GM23338 (cell line): ENCODE results near the gene USP20. TPM values are rescaled to one million over a fixed set of nuclear protein-coding genes. Genes with fewer than 3 reads are reported as not detected.

ENCODE experiments used
- ATAC-seq: fragments of 200-7000 bp; cut with Tn5 transposase; 3 replicates; pipeline ENCODE4 v1.9.1; 2020
- DNase-seq: peaks from one replicate; pipeline ENCODE4 v3.0.0-alpha.2; 2015; ENCODE audit warnings: low spot score
- H2AFZ ChIP-seq: fragments of 200-600 bp; sonication (generic); 2 replicates; pipeline ENCODE4 v1.8.0; 2016; ENCODE audit warnings: antibody characterized with exemption, mild to moderate bottlenecking, moderate library complexity
- H3F3A ChIP-seq: fragments of 200-600 bp; sonication (generic); replicated peaks from 2 replicates; pipeline ENCODE4 v1.8.0; 2017; ENCODE audit warnings: antibody characterized with exemption, mixed run types, low read depth
- H3K27ac ChIP-seq: fragments of 200-600 bp; sonication (generic); 2 replicates; pipeline ENCODE4 v1.6.1; 2016; ENCODE audit warnings: low read depth
- H3K27me3 ChIP-seq: fragments of 200-600 bp; sonication (generic); 2 replicates; pipeline ENCODE4 v1.8.0; 2016; ENCODE audit warnings: mild to moderate bottlenecking, mixed run types, moderate library complexity; ENCODE audit not compliant: insufficient read depth
- H3K36me3 ChIP-seq: fragments of 200-600 bp; sonication (generic); 2 replicates; pipeline ENCODE4 v1.8.0; 2016; ENCODE audit warnings: mild to moderate bottlenecking; ENCODE audit not compliant: insufficient read depth
- H3K4me1 ChIP-seq: fragments of 200-600 bp; sonication (generic); 2 replicates; pipeline ENCODE4 v1.8.0; 2016; ENCODE audit warnings: mild to moderate bottlenecking, moderate library complexity; ENCODE audit not compliant: insufficient read depth
- H3K4me2 ChIP-seq: fragments of 200-600 bp; sonication (generic); 2 replicates; pipeline ENCODE4 v1.7.1; 2017; ENCODE audit warnings: mixed run types
- H3K4me3 ChIP-seq: fragments of 200-600 bp; sonication (generic); 2 replicates; pipeline ENCODE4 v1.6.1; 2016; ENCODE audit warnings: mixed run types
- H3K79me2 ChIP-seq: fragments of 200-600 bp; sonication (generic); replicated peaks from 2 replicates; pipeline ENCODE4 v1.8.0; 2017; ENCODE audit warnings: mild to moderate bottlenecking; ENCODE audit not compliant: insufficient read depth
- H3K9me2 ChIP-seq: fragments of 200-600 bp; sonication (generic); 2 replicates; pipeline ENCODE4 v1.8.0; 2017; ENCODE audit not compliant: insufficient read depth
- H4K20me1 ChIP-seq: fragments of 200-600 bp; sonication (generic); replicated peaks from 2 replicates; pipeline ENCODE4 v1.8.0; 2017; ENCODE audit warnings: mild to moderate bottlenecking; ENCODE audit not compliant: insufficient read depth
- H3K27ac Mint-ChIP-seq: 2 replicates; pipeline ENCODE4 v1.8.0; 2020; ENCODE audit warnings: inconsistent platforms, mild to moderate bottlenecking, moderate library complexity, mixed read lengths
- H3K27me3 Mint-ChIP-seq: 3 replicates; pipeline ENCODE4 v1.8.0; 2022; ENCODE audit warnings: low read depth, mild to moderate bottlenecking, moderate library complexity, mixed read lengths, inconsistent platforms; ENCODE audit not compliant: insufficient read depth, poor library complexity
- H3K36me3 Mint-ChIP-seq: 3 replicates; pipeline ENCODE4 v1.8.0; 2021; ENCODE audit warnings: low read depth, mild to moderate bottlenecking, inconsistent platforms, moderate library complexity, mixed read lengths
- H3K4me1 Mint-ChIP-seq: 3 replicates; pipeline ENCODE4 v1.8.0; 2020; ENCODE audit warnings: mild to moderate bottlenecking, inconsistent platforms, mixed read lengths
- H3K4me3 Mint-ChIP-seq: 3 replicates; pipeline ENCODE4 v1.8.0; 2021; ENCODE audit warnings: moderate library complexity, mild to moderate bottlenecking, inconsistent platforms, mixed read lengths
- H3K9me3 Mint-ChIP-seq: 3 replicates; pipeline ENCODE4 v1.8.0; 2020; ENCODE audit warnings: moderate library complexity, mild to moderate bottlenecking, inconsistent platforms, mixed read lengths
- CREB1 ChIP-seq: fragments of 250-450 bp; sonication (Bioruptor Pico); IDR thresholded peaks from 2 replicates; pipeline ENCODE4 v1.5.0; 2020; ENCODE audit warnings: low read depth, mild to moderate bottlenecking, moderate library complexity
- EZH2 ChIP-seq: fragments of 200-600 bp; sonication (generic); IDR thresholded peaks from one replicate; pipeline ENCODE4 v1.8.0; 2017; ENCODE audit warnings: antibody characterized with exemption, mild to moderate bottlenecking, low read depth; ENCODE audit not compliant: unreplicated experiment
- EZH2phosphoT487 ChIP-seq: fragments of 200-600 bp; sonication (generic); IDR thresholded peaks from one replicate; pipeline ENCODE4 v1.8.1; 2018; ENCODE audit warnings: antibody characterized with exemption; ENCODE audit not compliant: unreplicated experiment
- NANOG ChIP-seq: IDR thresholded peaks from 2 replicates; pipeline ENCODE4 v1.6.1; 2016; ENCODE audit warnings: antibody characterized with exemption, borderline replicate concordance
- POLR2AphosphoS5 ChIP-seq: IDR thresholded peaks from 2 replicates; pipeline ENCODE4 v1.6.1; 2016; ENCODE audit warnings: antibody characterized with exemption, low read depth
- REST ChIP-seq: IDR thresholded peaks from one replicate; pipeline ENCODE4 v1.6.1; 2018; ENCODE audit warnings: antibody characterized with exemption; ENCODE audit not compliant: unreplicated experiment
- ZNF331 ChIP-seq: fragments of 250-450 bp; sonication (Bioruptor Pico); IDR thresholded peaks from 2 replicates; pipeline ENCODE4 v1.5.0; 2020; ENCODE audit warnings: low read depth, mild to moderate bottlenecking, moderate library complexity
- polyA plus RNA-seq: library from polyadenylated mRNA; unstranded; fragments of >200 nt; fragmentation: Nextera tagmentation; extraction: Ambion mirVana; gene quantifications from 2 replicates; pipeline ENCODE4 v1.2.1, GENCODE V29; 2016
- total RNA-seq: library from RNA; depleted of rRNA; stranded (reverse); fragments of >200 nt; shearing (Covaris generic); gene quantifications from 2 replicates; pipeline ENCODE4 v1.2.3, GENCODE V29; 2014
- TF ChIP-seq, protein P1 (sequence below): IDR thresholded peaks from 2 replicates; pipeline ENCODE4 v1.6.1; 2016; ENCODE audit warnings: antibody characterized with exemption
- TF ChIP-seq, protein P2 (sequence below), 2 experiments: fragments of 200-600 bp in 1 of 2; sonication (generic) in 1 of 2; conservative IDR thresholded peaks; 2 replicates each; pipeline versions ENCODE4 v1.5.1 to v1.6.1; 2016 to 2017; ENCODE audit warnings: antibody characterized with exemption in 2 of 2, low read depth in 2 of 2, mild to moderate bottlenecking in 2 of 2, moderate library complexity in 1 of 2

The USP20 gene
- total and polyA plus RNA-seq, 2 experiments from 2014 or later: 10.4 to 13.0 TPM

DNA sequence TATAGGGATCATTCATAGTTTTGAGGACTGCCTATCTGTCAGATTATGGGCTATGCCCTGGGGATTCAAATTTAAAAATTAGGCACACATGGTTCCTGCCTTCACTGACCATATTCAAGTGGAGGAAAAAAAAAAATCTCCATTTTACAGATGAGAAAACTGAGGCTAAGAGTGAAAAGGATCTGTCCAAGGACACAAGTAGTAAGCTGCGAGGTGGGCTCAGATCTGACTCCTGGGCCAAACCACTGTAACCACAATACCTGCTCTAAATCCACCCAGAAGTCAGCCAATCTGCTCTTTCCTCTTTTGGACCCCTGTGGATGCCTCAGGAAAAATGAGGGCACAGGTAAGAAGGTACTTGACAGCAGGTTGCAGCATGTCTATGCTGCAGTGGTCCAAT is 8.5 kb upstream of the USP20 start:
- Mint-ChIP-seq H3K4me3 (no peak overlapping the region), H3K27ac (no peak overlapping the region), H3K27me3 (peaks cover 15% of the 10 kb centered on the region), H3K9me3 (peaks cover 2% of the 10 kb centered on the region; the same call in 1 of the 3 replicates), H3K4me1 (peaks cover 7% of the 10 kb centered on the region), H3K36me3 (peaks cover 54% of the 10 kb centered on the region)
- DNase-seq (no peak), ATAC-seq (no peak)
- H3K79me2 ChIP-seq: peaks cover 13% of the 10 kb centered on the region
- H4K20me1 ChIP-seq: no peaks in the 10 kb centered on the region
- H3K36me3 ChIP-seq: peaks cover 18% of the 10 kb centered on the region
- no peak overlapping the region for H3K4me3 ChIP-seq
- H3K4me1 ChIP-seq: no peaks in the 10 kb centered on the region
- no peaks in the 10 kb centered on the region for H3K9me2 ChIP-seq
- TF ChIP-seq ZNF331 (CRISPR knock-in tag) (no peak), POLR2AphosphoS5 (no peak)
- H3K27ac ChIP-seq: no peak overlapping the region
- H2AFZ ChIP-seq: no peak overlapping the region
- no peak overlapping the region for H3K4me2 ChIP-seq
- no peaks in the 10 kb centered on the region for H3F3A ChIP-seq
- H3K27me3 ChIP-seq: no peaks in the 10 kb centered on the region

GRCh38 chr9:129828051-129828450 is 7.2 kb upstream of the USP20 start:
- Histone ChIP-seq H3K36me3 (peaks cover 26% of the 10 kb centered on the region), H3K79me2 (peaks cover under 1% of the 10 kb centered on the region; the same call in 1 of the 2 replicates), H3K4me1 (no peaks in the 10 kb centered on the region), H3K9me2 (no peaks in the 10 kb centered on the region), H3K27ac (no peak overlapping the region), H3K27me3 (no peaks in the 10 kb centered on the region), H3F3A (no peaks in the 10 kb centered on the region), H4K20me1 (no peaks in the 10 kb centered on the region), H3K4me2 (no peak overlapping the region), H3K4me3 (no peak overlapping the region), H2AFZ (no peak overlapping the region)
- Mint-ChIP-seq H3K9me3 (no peaks in the 10 kb centered on the region), H3K27ac (no peak overlapping the region), H3K36me3 (peaks cover 45% of the 10 kb centered on the region), H3K4me1 (peaks cover under 1% of the 10 kb centered on the region; the same call in 1 of the 3 replicates), H3K27me3 (peaks cover 10% of the 10 kb centered on the region), H3K4me3 (no peak overlapping the region)
- DNase-seq (no peak), ATAC-seq (no peak)
- TF ChIP-seq, protein P1, sequence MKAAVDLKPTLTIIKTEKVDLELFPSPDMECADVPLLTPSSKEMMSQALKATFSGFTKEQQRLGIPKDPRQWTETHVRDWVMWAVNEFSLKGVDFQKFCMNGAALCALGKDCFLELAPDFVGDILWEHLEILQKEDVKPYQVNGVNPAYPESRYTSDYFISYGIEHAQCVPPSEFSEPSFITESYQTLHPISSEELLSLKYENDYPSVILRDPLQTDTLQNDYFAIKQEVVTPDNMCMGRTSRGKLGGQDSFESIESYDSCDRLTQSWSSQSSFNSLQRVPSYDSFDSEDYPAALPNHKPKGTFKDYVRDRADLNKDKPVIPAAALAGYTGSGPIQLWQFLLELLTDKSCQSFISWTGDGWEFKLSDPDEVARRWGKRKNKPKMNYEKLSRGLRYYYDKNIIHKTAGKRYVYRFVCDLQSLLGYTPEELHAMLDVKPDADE: no peak
- TF ChIP-seq POLR2AphosphoS5 (no peak), EZH2phosphoT487 (no peak), REST (no peak), EZH2 (no peak), CREB1 (CRISPR knock-in tag) (no peak), ZNF331 (CRISPR knock-in tag) (no peak), NANOG (no peak)
- TF ChIP-seq, protein P2, sequence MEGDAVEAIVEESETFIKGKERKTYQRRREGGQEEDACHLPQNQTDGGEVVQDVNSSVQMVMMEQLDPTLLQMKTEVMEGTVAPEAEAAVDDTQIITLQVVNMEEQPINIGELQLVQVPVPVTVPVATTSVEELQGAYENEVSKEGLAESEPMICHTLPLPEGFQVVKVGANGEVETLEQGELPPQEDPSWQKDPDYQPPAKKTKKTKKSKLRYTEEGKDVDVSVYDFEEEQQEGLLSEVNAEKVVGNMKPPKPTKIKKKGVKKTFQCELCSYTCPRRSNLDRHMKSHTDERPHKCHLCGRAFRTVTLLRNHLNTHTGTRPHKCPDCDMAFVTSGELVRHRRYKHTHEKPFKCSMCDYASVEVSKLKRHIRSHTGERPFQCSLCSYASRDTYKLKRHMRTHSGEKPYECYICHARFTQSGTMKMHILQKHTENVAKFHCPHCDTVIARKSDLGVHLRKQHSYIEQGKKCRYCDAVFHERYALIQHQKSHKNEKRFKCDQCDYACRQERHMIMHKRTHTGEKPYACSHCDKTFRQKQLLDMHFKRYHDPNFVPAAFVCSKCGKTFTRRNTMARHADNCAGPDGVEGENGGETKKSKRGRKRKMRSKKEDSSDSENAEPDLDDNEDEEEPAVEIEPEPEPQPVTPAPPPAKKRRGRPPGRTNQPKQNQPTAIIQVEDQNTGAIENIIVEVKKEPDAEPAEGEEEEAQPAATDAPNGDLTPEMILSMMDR (conservative IDR thresholded peaks at IDR 0.05; ENCODE audit: low read depth in 2 of 2): no peak
